HCT116 (cell line): ENCODE results near the gene NT5C2. TPM values are rescaled to one million over a fixed set of nuclear protein-coding genes. Genes with fewer than 3 reads are reported as not detected.

Experiments
- ATAC-seq: fragments of 200-7000 bp; cut with Tn5 transposase; 2 replicates; pipeline ENCODE4 v1.9.1; 2020; ENCODE audit warnings: mild to moderate bottlenecking, moderate library complexity
- BruUV-seq: library from RNA; stranded (reverse); fragments of 400-500 nt; replicated peaks from 2 replicates; lab custom pipeline; 2021; lab: Mats Ljungman, UMichigan
- CTCF ChIA-PET: fragments of 300-600 bp; sonication (Branson Sonifier 250); formaldehyde crosslinking; loops from one replicate; lab custom pipeline; 2021; ENCODE audit warnings: antibody characterized with exemption; lab: Charles Lee
- POLR2A ChIA-PET: fragments of 300-600, 350-600 bp; sonication (Branson Sonifier 250); formaldehyde crosslinking; loops from one replicate; lab custom pipeline; 2021; ENCODE audit warnings: antibody characterized with exemption; lab: Charles Lee
- RAD21 ChIA-PET, 2 experiments: fragments of 300-600 bp; sonication (Branson Sonifier 250); formaldehyde crosslinking; loops; one replicate each; lab custom pipeline; 2023; ENCODE audit warnings: low total read pairs in 2 of 2; ENCODE audit not compliant: uncharacterized antibody in 2 of 2, unreplicated experiment in 2 of 2, low non-redundant PET in 1 of 2; lab: Charles Lee
- DNase-seq: peaks from one replicate; pipeline ENCODE4 v3.0.0-alpha.2; 2010; ENCODE audit warnings: low read depth, low spot score
- H2AFZ ChIP-seq: fragments of 200-600 bp; shearing (Covaris generic), sonication (generic); 2 replicates; pipeline ENCODE4 v1.6.1; 2017; ENCODE audit warnings: low read depth, mixed run types, mixed read lengths, antibody characterized with exemption, low read length; ENCODE audit not compliant: poor library complexity, severe bottlenecking
- H3K27ac ChIP-seq: 2 replicates; pipeline ENCODE4 v1.5.1; 2012; ENCODE audit warnings: low read depth, low read length
- H3K27me3 ChIP-seq: fragments of 200-600 bp; sonication (generic); 2 replicates; pipeline ENCODE4 v1.6.1; 2016; ENCODE audit warnings: mixed run types, low read length, mixed read lengths; ENCODE audit not compliant: insufficient read depth
- H3K36me3 ChIP-seq, 2 experiments: fragments of 200-500 bp in 1 of 2; fragments of 200-600 bp in 1 of 2; sonication (Bioruptor generic) in 1 of 2; sonication (generic) in 1 of 2; 2 replicates each; pipeline versions ENCODE4 v1.5.1 to v1.6.1; 2014 to 2016; ENCODE audit warnings: low read length in 2 of 2, inconsistent platforms in 1 of 2, mixed read lengths in 1 of 2, mixed run types in 1 of 2; ENCODE audit not compliant: insufficient read depth in 2 of 2, control insufficient read depth in 1 of 2
- H3K4me1 ChIP-seq, 2 experiments: fragments of 200-600 bp in 1 of 2; sonication (generic) in 1 of 2; 2 replicates each; pipeline versions ENCODE4 v1.5.1 to v1.6.1; 2012 to 2017; ENCODE audit warnings: low read length in 2 of 2, inconsistent platforms in 1 of 2, mild to moderate bottlenecking in 1 of 2, mixed read lengths in 1 of 2, mixed run types in 1 of 2, moderate library complexity in 1 of 2; ENCODE audit not compliant: insufficient read depth in 2 of 2, control insufficient read depth in 1 of 2
- H3K4me2 ChIP-seq: fragments of 200-600 bp; sonication (generic); 2 replicates; pipeline ENCODE4 v1.6.1; 2017; ENCODE audit warnings: mixed run types, low read length, mixed read lengths
- H3K4me3 ChIP-seq, 2 experiments: fragments of 200-600 bp in 1 of 2; sonication (generic) in 1 of 2; replicated peaks in 1 of 2; 2 replicates each; pipeline ENCODE4 v1.5.1; 2011 to 2016; ENCODE audit warnings: low read length in 2 of 2, control low read depth in 1 of 2, low read depth in 1 of 2, mild to moderate bottlenecking in 1 of 2, mixed read lengths in 1 of 2, mixed run types in 1 of 2
- H3K79me2 ChIP-seq: fragments of 200-600 bp; sonication (generic); 2 replicates; pipeline ENCODE4 v1.6.1; 2017; ENCODE audit warnings: mild to moderate bottlenecking, mixed run types, low read length, moderate library complexity, mixed read lengths; ENCODE audit not compliant: insufficient read depth
- H3K9ac ChIP-seq: fragments of 200-600 bp; sonication (generic); 2 replicates; pipeline ENCODE4 v1.6.1; 2016; ENCODE audit warnings: low read length, mixed read lengths
- H3K9me2 ChIP-seq: fragments of 200-600 bp; sonication (generic), shearing (Covaris generic); 2 replicates; pipeline ENCODE4 v1.6.1; 2017; ENCODE audit warnings: mixed run types, mild to moderate bottlenecking, moderate library complexity; ENCODE audit not compliant: insufficient read depth
- H3K9me3 ChIP-seq, 2 experiments: fragments of 200-500 bp in 1 of 2; fragments of 200-600 bp in 1 of 2; sonication (Bioruptor generic) in 1 of 2; sonication (generic) in 1 of 2; 2 replicates each; pipeline ENCODE4 v1.6.1; 2014 to 2017; ENCODE audit warnings: low read length in 2 of 2, mixed read lengths in 2 of 2, inconsistent platforms in 1 of 2, low read depth in 1 of 2, mild to moderate bottlenecking in 1 of 2, mixed run types in 1 of 2, moderate library complexity in 1 of 2; ENCODE audit not compliant: control insufficient read depth in 1 of 2, insufficient read depth in 1 of 2
- H4K20me1 ChIP-seq: fragments of 200-600 bp; sonication (generic), shearing (Covaris generic); 2 replicates; pipeline ENCODE4 v1.6.1; 2017; ENCODE audit warnings: mixed run types, mild to moderate bottlenecking, moderate library complexity; ENCODE audit not compliant: insufficient read depth
- ATF3 ChIP-seq: IDR thresholded peaks from 2 replicates; pipeline ENCODE4 v1.6.1; 2012
- CBX3 ChIP-seq: IDR thresholded peaks from 2 replicates; pipeline ENCODE4 v1.6.1; 2012; ENCODE audit warnings: low read depth
- CEBPB ChIP-seq: IDR thresholded peaks from 2 replicates; pipeline ENCODE4 v1.6.1; 2012; ENCODE audit warnings: low read depth
- CTCF ChIP-seq, 3 experiments: fragments of 200-600 bp in 1 of 3; sonication (generic) in 1 of 3; IDR thresholded peaks in 2 of 3; conservative IDR thresholded peaks in 1 of 3; 2 replicates each; pipeline ENCODE4 v1.5.1; 2012 to 2017; ENCODE audit warnings: low read depth in 2 of 3, low read length in 2 of 3, antibody characterized with exemption in 1 of 3, borderline replicate concordance in 1 of 3, control low read depth in 1 of 3, mild to moderate bottlenecking in 1 of 3, mixed read lengths in 1 of 3, mixed run types in 1 of 3, moderate library complexity in 1 of 3; ENCODE audit not compliant: insufficient read depth in 1 of 3
- ELF1 ChIP-seq: IDR thresholded peaks from 2 replicates; pipeline ENCODE4 v1.6.1; 2012; ENCODE audit warnings: low read depth, borderline replicate concordance
- FOSL1 ChIP-seq: IDR thresholded peaks from 2 replicates; pipeline ENCODE4 v1.6.1; 2012; ENCODE audit warnings: low read depth
- JUND ChIP-seq: IDR thresholded peaks from 2 replicates; pipeline ENCODE4 v1.6.1; 2012
- POLR2A ChIP-seq: IDR thresholded peaks from 2 replicates; pipeline ENCODE4 v1.7.0; 2011; ENCODE audit warnings: borderline replicate concordance; ENCODE audit not compliant: insufficient read depth, insufficient read length; ENCODE audit errors: extremely low read depth
- POLR2AphosphoS5 ChIP-seq: IDR thresholded peaks from 2 replicates; pipeline ENCODE4 v1.6.1; 2011; ENCODE audit warnings: mild to moderate bottlenecking, low read depth, low read length, moderate library complexity
- REST ChIP-seq: IDR thresholded peaks from 2 replicates; pipeline ENCODE4 v1.6.1; 2012; ENCODE audit warnings: low read depth
- SIN3A ChIP-seq: IDR thresholded peaks from 2 replicates; pipeline ENCODE4 v1.6.1; 2012; ENCODE audit warnings: low read depth
- SP1 ChIP-seq: IDR thresholded peaks from 2 replicates; pipeline ENCODE4 v1.6.1; 2012; ENCODE audit warnings: low read depth
- ZBTB33 ChIP-seq: IDR thresholded peaks from 2 replicates; pipeline ENCODE4 v1.6.1; 2011; ENCODE audit warnings: mild to moderate bottlenecking, low read length, moderate library complexity; ENCODE audit not compliant: insufficient replicate concordance; ENCODE audit errors: extremely low read depth
- intact Hi-C: fragments of 100-400 bp; cut with micrococcal nuclease; formaldehyde crosslinking; loops from 2 replicates; pipeline ENCODE4 v1.10.0; 2022
- total RNA-seq: library from RNA; stranded (reverse); gene quantifications from one replicate; pipeline ENCODE4 v1.2.1, GENCODE V29; 2021; ENCODE audit not compliant: unreplicated experiment

NT5C2 gene
- total RNA-seq, 1 experiment from 2014 or later: 63.0 TPM

GRCh38 chr10:103231047-103231551 is 38.0 kb upstream of the NT5C2 start:
- Histone ChIP-seq H3K4me1 (peaks cover 53 to 75% of the 10 kb centered on the region in 2 experiments), H2AFZ (peak overlapping the region; percentile 97), H3K9me2 (no peaks in the 10 kb centered on the region), H3K36me3 (no peaks in the 10 kb centered on the region), H4K20me1 (no peaks in the 10 kb centered on the region), H3K4me3 (peak overlapping the region; percentile 2 to 38; a peak in 3 of 4 replicates), H3K9ac (peak overlapping the region; percentile 47), H3K27me3 (no peaks in the 10 kb centered on the region), H3K27ac (peak overlapping the region; percentile 89), H3K79me2 (no peaks in the 10 kb centered on the region), H3K9me3 (no peaks in the 10 kb centered on the region), H3K4me2 (peak overlapping the region; percentile 69)
- BruUV-seq: no TSS peak
- ChIA-PET CTCF (interaction anchor here (0.8 to 3.5 kb wide), 6 partner anchors 8 to 314 kb away, joined by 3 to 27 read pairs (median 6); partner anchors contain the start of gene CNNM2), POLR2A (interaction anchor here (0.8 to 3.9 kb wide), 8 partner anchors 10 to 53 kb away, joined by 3 to 34 read pairs (median 5); partner anchors contain the start of gene NT5C2), RAD21 (interaction anchor here (0.6 to 1.5 kb wide), 3 partner anchors 14 to 908 kb away, joined by 3 to 7 read pairs (median 5); no protein-coding TSS in a partner anchor)
- DNase-seq (peak; percentile 49), ATAC-seq (peak; percentile 65)
- TF ChIP-seq ATF3 (no peak), CEBPB (peak; percentile 68; the same call in 1 of the 2 replicates), SIN3A (peak; percentile 41; the same call in 1 of the 2 replicates), POLR2AphosphoS5 (peak; percentile 39; the same call in 1 of the 2 replicates), CBX3 (peak; percentile 61; the same call in 1 of the 2 replicates), ZBTB33 (no peak), REST (no peak), CTCF (IDR thresholded peaks at IDR 0.05 in 2 of 3, conservative IDR thresholded peaks at IDR 0.05 in 1 of 3; ENCODE audit: borderline replicate concordance in 1 of 3, insufficient read depth in 1 of 3, low read depth in 2 of 3, low read length in 2 of 3) (no peak), FOSL1 (peak; percentile 62; the same call in 1 of the 2 replicates), ELF1 (no peak), SP1 (peak; percentile 83), POLR2A (no peak), JUND (peak; percentile 60; the same call in 1 of the 2 replicates)
- intact Hi-C loops: no loop called here
